ENCODE data around the gene SLX4. TPM values are rescaled to one million over a fixed set of nuclear protein-coding genes. Genes with fewer than 3 reads are reported as not detected.

SLX4 gene
- total RNA-seq, 1 donor from 2014 or later: 9.3 TPM

- Mint-ChIP-seq H3K27ac (ENCODE audit: unreplicated experiment) (no peak overlapping the region), H3K9me3 (ENCODE audit: low read depth) (peaks cover 4% of the 10 kb centered on the region), H3K4me1 (ENCODE audit: low read depth) (peaks cover 27% of the 10 kb centered on the region), H3K4me3 (ENCODE audit: unreplicated experiment) (no peak overlapping the region), H3K27me3 (ENCODE audit: low read depth) (no peaks in the 10 kb centered on the region), H3K36me3 (ENCODE audit: low read depth) (peaks cover 3% of the 10 kb centered on the region)
- TF ChIP-seq CTCF (IDR thresholded peaks at IDR 0.05): no peak
- DNase-seq (ENCODE audit: low spot score): peak; percentile 39
Observed at GRCh38 chr16:3640207-3640606, 28.8 kb upstream of the SLX4 start.

- H3K27ac Mint-ChIP-seq (ENCODE audit: unreplicated experiment): no peak overlapping the region
- DNase-seq (ENCODE audit: low spot score): peak; percentile 68
- H3K4me1 Mint-ChIP-seq (ENCODE audit: low read depth): peaks cover 26% of the 10 kb centered on the region
- no peak overlapping the region for H3K4me3 Mint-ChIP-seq (ENCODE audit: unreplicated experiment)
- H3K36me3 Mint-ChIP-seq (ENCODE audit: low read depth): peaks cover 3% of the 10 kb centered on the region
- TF ChIP-seq CTCF (IDR thresholded peaks at IDR 0.05): no peak
- H3K9me3 Mint-ChIP-seq (ENCODE audit: low read depth): peaks cover 4% of the 10 kb centered on the region
- no peaks in the 10 kb centered on the region for H3K27me3 Mint-ChIP-seq (ENCODE audit: low read depth)
Observed at GRCh38 chr16:3638916-3639644, 27.7 kb upstream of the SLX4 start.

GRCh38 chr16:3637371-3637923 lies 26.0 kb upstream of the SLX4 start:
- Mint-ChIP-seq H3K27me3 (ENCODE audit: low read depth) (no peaks in the 10 kb centered on the region), H3K4me1 (ENCODE audit: low read depth) (peaks cover 19% of the 10 kb centered on the region), H3K4me3 (ENCODE audit: unreplicated experiment) (no peak overlapping the region), H3K27ac (ENCODE audit: unreplicated experiment) (no peak overlapping the region), H3K36me3 (ENCODE audit: low read depth) (peaks cover 3% of the 10 kb centered on the region), H3K9me3 (ENCODE audit: low read depth) (peaks cover 4% of the 10 kb centered on the region)
- TF ChIP-seq CTCF (IDR thresholded peaks at IDR 0.05): no peak
- peak; percentile 14 for DNase-seq (ENCODE audit: low spot score)

- Mint-ChIP-seq H3K4me1 (ENCODE audit: low read depth) (no peaks in the 10 kb centered on the region), H3K27me3 (ENCODE audit: low read depth) (no peaks in the 10 kb centered on the region), H3K4me3 (ENCODE audit: unreplicated experiment) (no peak overlapping the region), H3K27ac (ENCODE audit: unreplicated experiment) (no peak overlapping the region), H3K9me3 (ENCODE audit: low read depth) (no peaks in the 10 kb centered on the region), H3K36me3 (ENCODE audit: low read depth) (no peaks in the 10 kb centered on the region)
- no peak for DNase-seq (ENCODE audit: low spot score)
- peak; percentile 21 for TF ChIP-seq CTCF (IDR thresholded peaks at IDR 0.05)
Observed at GRCh38 chr16:3625911-3626732, 14.7 kb upstream of the SLX4 start.

- H3K36me3 Mint-ChIP-seq (ENCODE audit: low read depth): no peaks in the 10 kb centered on the region
- no peak overlapping the region for H3K27ac Mint-ChIP-seq (ENCODE audit: unreplicated experiment)
- no peak overlapping the region for H3K4me3 Mint-ChIP-seq (ENCODE audit: unreplicated experiment)
- no peak for TF ChIP-seq CTCF (IDR thresholded peaks at IDR 0.05)
- no peaks in the 10 kb centered on the region for H3K4me1 Mint-ChIP-seq (ENCODE audit: low read depth)
- no peaks in the 10 kb centered on the region for H3K9me3 Mint-ChIP-seq (ENCODE audit: low read depth)
- DNase-seq (ENCODE audit: low spot score): no peak
- H3K27me3 Mint-ChIP-seq (ENCODE audit: low read depth): no peaks in the 10 kb centered on the region
Observed at GRCh38 chr16:3625331-3625730, 13.9 kb upstream of the SLX4 start.
